Fibroblast of lung (primary cell): Measurements from ENCODE around the gene AMPD2. TPM values are rescaled to one million over a fixed set of nuclear protein-coding genes. Genes with fewer than 3 reads are reported as not detected.
A peak's percentile ranks its signal among the peaks of the same experiment; 100 is the strongest.

ENCODE experiments used
- DNase-seq, 2 donors: peaks; one replicate each; pipeline versions ENCODE4 v3.0.0 to v3.0.0-alpha.2; 2010; ENCODE audit warnings: low read depth in 2 of 2
- H2AFZ ChIP-seq: 2 replicates; pipeline ENCODE4 v1.5.1; 2012; ENCODE audit warnings: low read length, control low read depth, inconsistent platforms
- H3K27ac ChIP-seq: 2 replicates; pipeline ENCODE4 v1.5.1; 2011; ENCODE audit warnings: low read length, control low read depth; ENCODE audit not compliant: insufficient read depth
- H3K27me3 ChIP-seq: 2 replicates; pipeline ENCODE4 v1.5.1; 2011; ENCODE audit warnings: mild to moderate bottlenecking, low read length; ENCODE audit not compliant: control insufficient read depth, insufficient read depth
- H3K36me3 ChIP-seq: 2 replicates; pipeline ENCODE4 v1.5.1; 2011; ENCODE audit warnings: low read length; ENCODE audit not compliant: control insufficient read depth, insufficient read depth
- H3K4me1 ChIP-seq: 2 replicates; pipeline ENCODE4 v1.5.1; 2011; ENCODE audit warnings: low read length; ENCODE audit not compliant: control insufficient read depth, insufficient read depth; ENCODE audit errors: extremely low read depth
- H3K4me2 ChIP-seq: 2 replicates; pipeline ENCODE4 v1.5.1; 2011; ENCODE audit warnings: low read length, control low read depth; ENCODE audit not compliant: insufficient read depth; ENCODE audit errors: extremely low read depth
- H3K4me3 ChIP-seq, 4 experiments: fragments of 200-600 bp in 1 of 4; sonication (generic) in 1 of 4; replicated peaks in 1 of 4; 2 replicates each; pipeline ENCODE4 v1.5.1; 2011 to 2016; ENCODE audit warnings: low read length in 4 of 4, low read depth in 3 of 4, mild to moderate bottlenecking in 3 of 4, control low read depth in 2 of 4, inconsistent platforms in 1 of 4, mixed read lengths in 1 of 4; ENCODE audit not compliant: insufficient read depth in 1 of 4; ENCODE audit errors: control extremely low read depth in 1 of 4
- H3K79me2 ChIP-seq: 2 replicates; pipeline ENCODE4 v1.5.1; 2012; ENCODE audit warnings: mild to moderate bottlenecking, low read length, inconsistent platforms; ENCODE audit not compliant: control insufficient read depth, insufficient read depth
- H3K9ac ChIP-seq: 2 replicates; pipeline ENCODE4 v1.5.1; 2011; ENCODE audit warnings: mild to moderate bottlenecking, low read length, control low read depth; ENCODE audit not compliant: insufficient read depth
- H3K9me3 ChIP-seq: 2 replicates; pipeline ENCODE4 v1.5.1; 2012; ENCODE audit warnings: low read depth, low read length; ENCODE audit not compliant: control insufficient read depth, insufficient read depth
- H4K20me1 ChIP-seq: 2 replicates; pipeline ENCODE4 v1.5.1; 2011; ENCODE audit warnings: low read length; ENCODE audit not compliant: control insufficient read depth, insufficient read depth; ENCODE audit errors: extremely low read depth
- EZH2 ChIP-seq: IDR thresholded peaks from 2 replicates; pipeline ENCODE4 v1.5.1; 2012; ENCODE audit warnings: low read length, control low read depth, mild to moderate bottlenecking; ENCODE audit errors: missing control alignments
- polyA plus RNA-seq, 2 donors: library from polyadenylated mRNA; depleted of rRNA in 1 of 2; stranded (reverse) in 1 of 2; unstranded in 1 of 2; fragments of >200 nt; gene quantifications; 2 replicates each; pipeline ENCODE4 v1.2.1, GENCODE V29; 2011 to 2012; ENCODE audit warnings: missing spikeins in 1 of 2
- total RNA-seq: library from RNA; depleted of rRNA; stranded (reverse); fragments of >200 nt; gene quantifications from 2 replicates; pipeline ENCODE4 v1.2.1, GENCODE V29; 2014
- TF ChIP-seq, protein P1 (sequence below), 2 donors: IDR thresholded peaks in 1 of 2; conservative IDR thresholded peaks in 1 of 2; 1 replicate in 1 of 2; 2 replicates in 1 of 2; pipeline ENCODE4 v1.5.1; 2011 to 2012; ENCODE audit warnings: low read length in 2 of 2, control low read depth in 1 of 2, inconsistent platforms in 1 of 2, low read depth in 1 of 2, mild to moderate bottlenecking in 1 of 2

Gene AMPD2
- total and polyA plus RNA-seq, 2 donors (not counting 1 experiment from before 2014, with no cell fraction given), result 23.0 to 51.9 TPM

DNA sequence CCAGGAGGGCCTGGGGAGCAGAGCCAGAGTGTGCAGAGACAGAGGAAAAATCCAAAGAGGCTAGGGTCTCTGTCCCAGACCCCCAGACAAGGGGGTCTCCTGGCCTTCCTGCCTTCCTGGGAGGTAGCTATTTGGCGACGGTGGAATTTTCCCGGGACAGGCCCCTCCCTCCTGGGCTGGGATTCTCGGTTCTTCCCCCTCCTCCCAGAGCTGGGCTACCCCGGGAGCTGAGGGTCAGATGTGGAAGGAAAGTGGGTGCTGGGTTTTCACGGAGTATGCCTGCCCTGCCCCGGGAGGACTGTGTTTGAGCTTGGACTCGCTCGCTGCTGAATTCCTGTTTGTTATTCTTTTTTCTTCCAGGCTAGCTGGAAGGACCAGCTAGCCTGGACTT lies 759 bp downstream of the AMPD2 start:
- Histone ChIP-seq H3K36me3 (no peaks in the 10 kb centered on the region), H3K4me1 (peaks cover 24% of the 10 kb centered on the region), H3K4me3 (peak overlapping the region; percentile 61 to 87 (median 80)), H3K4me2 (peak overlapping the region; percentile 86), H3K9ac (peak overlapping the region; percentile 90), H4K20me1 (no peaks in the 10 kb centered on the region), H3K9me3 (no peaks in the 10 kb centered on the region), H3K79me2 (peaks cover 49% of the 10 kb centered on the region), H2AFZ (peak overlapping the region; percentile 20), H3K27ac (peak overlapping the region; percentile 96), H3K27me3 (no peaks in the 10 kb centered on the region)
- DNase-seq, result peak; percentile 55 to 61
- no peak for TF ChIP-seq EZH2

DNA sequence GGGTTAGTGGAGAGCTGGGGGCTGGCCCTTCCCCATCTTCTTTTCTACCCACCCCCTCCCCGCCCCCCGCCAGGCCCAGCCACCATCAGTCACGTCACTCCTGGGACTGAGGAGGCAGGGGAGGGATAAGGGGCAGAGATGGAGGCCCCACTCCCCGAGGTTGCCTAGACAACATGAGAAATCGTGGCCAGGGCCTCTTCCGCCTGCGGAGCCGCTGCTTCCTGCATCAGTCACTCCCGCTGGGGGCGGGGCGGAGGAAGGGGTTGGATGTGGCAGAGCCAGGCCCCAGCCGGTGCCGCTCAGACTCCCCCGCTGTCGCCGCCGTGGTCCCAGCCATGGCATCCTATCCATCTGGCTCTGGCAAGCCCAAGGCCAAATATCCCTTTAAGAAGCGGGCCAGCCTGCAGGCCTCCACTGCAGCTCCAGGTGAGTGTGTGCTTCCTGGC lies 1.2 kb downstream of the AMPD2 start:
- Histone ChIP-seq H4K20me1 (no peaks in the 10 kb centered on the region), H3K9me3 (no peaks in the 10 kb centered on the region), H3K4me1 (peaks cover 24% of the 10 kb centered on the region), H3K79me2 (peaks cover 49% of the 10 kb centered on the region), H3K36me3 (no peaks in the 10 kb centered on the region), H2AFZ (no peak overlapping the region), H3K4me2 (peak overlapping the region; percentile 86), H3K4me3 (peak overlapping the region; percentile 65 to 87 (median 80)), H3K9ac (peak overlapping the region; percentile 90), H3K27me3 (no peaks in the 10 kb centered on the region), H3K27ac (peak overlapping the region; percentile 96)
- TF ChIP-seq, protein P1, sequence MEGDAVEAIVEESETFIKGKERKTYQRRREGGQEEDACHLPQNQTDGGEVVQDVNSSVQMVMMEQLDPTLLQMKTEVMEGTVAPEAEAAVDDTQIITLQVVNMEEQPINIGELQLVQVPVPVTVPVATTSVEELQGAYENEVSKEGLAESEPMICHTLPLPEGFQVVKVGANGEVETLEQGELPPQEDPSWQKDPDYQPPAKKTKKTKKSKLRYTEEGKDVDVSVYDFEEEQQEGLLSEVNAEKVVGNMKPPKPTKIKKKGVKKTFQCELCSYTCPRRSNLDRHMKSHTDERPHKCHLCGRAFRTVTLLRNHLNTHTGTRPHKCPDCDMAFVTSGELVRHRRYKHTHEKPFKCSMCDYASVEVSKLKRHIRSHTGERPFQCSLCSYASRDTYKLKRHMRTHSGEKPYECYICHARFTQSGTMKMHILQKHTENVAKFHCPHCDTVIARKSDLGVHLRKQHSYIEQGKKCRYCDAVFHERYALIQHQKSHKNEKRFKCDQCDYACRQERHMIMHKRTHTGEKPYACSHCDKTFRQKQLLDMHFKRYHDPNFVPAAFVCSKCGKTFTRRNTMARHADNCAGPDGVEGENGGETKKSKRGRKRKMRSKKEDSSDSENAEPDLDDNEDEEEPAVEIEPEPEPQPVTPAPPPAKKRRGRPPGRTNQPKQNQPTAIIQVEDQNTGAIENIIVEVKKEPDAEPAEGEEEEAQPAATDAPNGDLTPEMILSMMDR (conservative IDR thresholded peaks at IDR 0.05 in 1 of 2, IDR thresholded peaks at IDR 0.05 in 1 of 2; ENCODE audit: low read depth in 1 of 2, low read length in 2 of 2), result no peak
- no peak for TF ChIP-seq EZH2
- DNase-seq, result peak; percentile 92 to 95

DNA sequence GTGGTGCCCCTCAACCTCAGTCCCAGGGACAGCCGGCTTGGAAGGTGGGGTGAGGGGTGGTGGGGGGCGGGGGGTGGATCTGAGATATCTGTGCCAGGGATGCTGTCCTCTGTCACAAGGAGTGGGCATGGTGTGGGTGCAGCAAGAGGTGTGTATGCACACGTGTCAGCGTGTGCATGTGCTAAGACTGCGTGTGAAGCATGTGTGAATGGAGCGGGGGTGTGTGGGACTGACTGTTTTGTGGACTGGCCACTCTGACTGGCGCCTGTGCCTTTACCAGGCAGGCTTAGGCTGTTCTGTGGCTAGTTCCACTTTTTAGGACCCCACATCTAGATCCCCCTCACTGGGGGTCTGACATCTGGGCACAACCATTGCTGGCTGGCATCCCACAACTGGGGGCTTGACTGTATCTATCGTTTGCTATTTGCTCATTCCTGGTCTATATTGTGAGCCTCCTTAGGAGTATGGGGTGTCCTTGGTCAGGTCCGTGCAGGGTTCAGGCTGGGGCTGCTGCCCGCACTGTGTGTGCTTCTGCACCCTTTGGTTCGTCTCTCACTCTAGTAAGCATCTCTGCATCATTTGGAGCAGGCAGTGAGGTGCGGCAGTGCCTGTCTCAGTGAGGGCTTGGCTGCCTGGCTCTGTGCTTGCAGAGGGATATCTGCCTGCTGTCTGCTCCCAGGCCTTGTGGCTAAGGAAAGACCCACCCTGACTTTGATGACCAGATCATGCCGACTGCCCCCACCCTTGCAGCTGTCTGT lies 1.9 kb downstream of the AMPD2 start:
- Histone ChIP-seq H3K36me3 (peaks cover 2% of the 10 kb centered on the region), H3K27me3 (no peaks in the 10 kb centered on the region), H3K9ac (peak overlapping the region; percentile 53), H3K79me2 (peaks cover 49% of the 10 kb centered on the region), H3K4me2 (peak overlapping the region; percentile 79), H3K4me3 (peak overlapping the region; percentile 54 to 87 (median 75)), H4K20me1 (no peaks in the 10 kb centered on the region), H3K9me3 (no peaks in the 10 kb centered on the region), H2AFZ (no peak overlapping the region), H3K4me1 (peaks cover 24% of the 10 kb centered on the region), H3K27ac (peak overlapping the region; percentile 96)
- no peak for DNase-seq
- TF ChIP-seq, protein P1 (conservative IDR thresholded peaks at IDR 0.05 in 1 of 2, IDR thresholded peaks at IDR 0.05 in 1 of 2; ENCODE audit: low read depth in 1 of 2, low read length in 2 of 2), result no peak
- TF ChIP-seq EZH2, result no peak
